Measurements from ENCODE around the gene UTP11.
A peak's percentile ranks its signal among the peaks of the same experiment; 100 is the strongest.

The UTP11 gene

GRCh38 chr1:38006008-38006828 is 6.3 kb upstream of the UTP11 start:
- no peaks in the 10 kb centered on the region for H3K27me3 ChIP-seq
- H3K4me1 ChIP-seq = peaks cover 53 to 68% (median 60%) of the 10 kb centered on the region in 10 experiments
- no peaks in the 10 kb centered on the region for H3K9me3 ChIP-seq (replicated peaks in 1 of 11)
- peak overlapping the region in 4 of 10 experiments; percentile 15 to 50 (median 28); a peak in 3 of 20 replicates for H3K4me3 ChIP-seq
- H3K9ac ChIP-seq = peak overlapping the region in 7 of 11 experiments; percentile 2 to 49 (median 24); a peak in 8 of 22 replicates
- peak overlapping the region in 10 of 11 experiments; percentile 32 to 61 (median 48); a peak in 16 of 22 replicates for H3K4me2 ChIP-seq
- TF ChIP-seq Cebpa-rat (IDR thresholded peaks at IDR 0.05) = no peak
- no peaks in the 10 kb centered on the region for H3K36me3 ChIP-seq
- H4K20me1 ChIP-seq = peaks cover 0 to 26% (median 4%) of the 10 kb centered on the region in 11 experiments; a peak in 6 of 22 replicates
- H3K27ac ChIP-seq = peak overlapping the region in 6 of 11 experiments; percentile 1 to 47 (median 28); a peak in 8 of 22 replicates

DNA sequence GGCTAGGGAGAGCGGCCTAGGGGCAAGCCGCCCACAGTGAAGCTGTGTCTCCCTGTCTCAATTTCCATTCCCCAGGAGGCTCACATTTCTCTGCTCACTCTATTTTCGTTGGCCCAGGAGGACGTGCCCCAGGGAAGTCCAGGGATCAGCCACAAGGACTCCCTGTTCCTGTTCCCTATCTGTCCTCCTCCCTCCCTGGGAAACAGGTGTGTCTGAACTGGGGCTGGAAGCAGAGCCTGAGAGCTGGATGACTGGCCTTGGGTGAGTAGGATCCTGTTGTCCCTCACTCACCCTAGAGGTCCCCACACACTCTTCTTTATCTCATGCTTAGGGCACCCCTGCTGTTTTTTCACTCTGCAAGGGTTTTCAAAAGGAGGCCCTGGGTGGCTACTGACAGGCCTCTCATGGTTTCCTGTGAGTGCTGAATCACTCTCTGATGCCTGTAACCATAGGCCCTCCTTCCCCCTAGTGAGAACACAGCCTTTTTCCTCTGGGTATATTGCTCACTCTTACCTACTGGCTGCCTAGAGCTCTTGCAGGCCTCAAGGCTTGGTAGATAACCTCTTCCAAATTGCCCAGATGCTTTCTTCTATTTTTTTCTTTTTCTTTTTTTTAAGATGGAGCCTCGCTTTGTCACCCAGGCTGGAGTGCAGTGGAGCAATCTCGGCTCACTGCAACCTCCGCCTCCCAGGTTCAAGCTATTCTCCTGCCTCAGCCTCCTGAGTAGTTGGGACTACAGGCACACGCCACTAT is 3.3 kb upstream of the UTP11 start:
- no peak overlapping the region for H3K4me3 ChIP-seq
- TF ChIP-seq Cebpa-rat (IDR thresholded peaks at IDR 0.05) = no peak
- H3K9me3 ChIP-seq (replicated peaks in 1 of 11) = peaks cover 0 to 7% (median 4%) of the 10 kb centered on the region in 11 experiments; a peak in 10 of 22 replicates
- H3K4me1 ChIP-seq = peaks cover 35 to 51% (median 43%) of the 10 kb centered on the region in 10 experiments
- H3K36me3 ChIP-seq = peaks cover 0 to 7% (median under 1%) of the 10 kb centered on the region in 11 experiments; a peak in 7 of 22 replicates
- H3K27me3 ChIP-seq = no peaks in the 10 kb centered on the region
- peak overlapping the region; percentile 43 to 83 (median 71) for H3K4me2 ChIP-seq
- H4K20me1 ChIP-seq = peaks cover 0 to 18% (median 10%) of the 10 kb centered on the region in 11 experiments; a peak in 13 of 22 replicates
- peak overlapping the region; percentile 51 to 72 (median 69); a peak in 20 of 22 replicates for H3K9ac ChIP-seq
- H3K27ac ChIP-seq = peak overlapping the region; percentile 56 to 83 (median 80)

- Histone ChIP-seq H3K27ac (peak overlapping the region in 10 of 11 experiments; percentile 74 to 83 (median 80); a peak in 18 of 22 replicates), H3K4me2 (peak overlapping the region; percentile 43 to 83 (median 71); a peak in 19 of 22 replicates), H3K36me3 (peaks cover 0 to 12% (median 5%) of the 10 kb centered on the region in 11 experiments; a peak in 14 of 22 replicates), H3K27me3 (no peaks in the 10 kb centered on the region), H4K20me1 (peaks cover 0 to 18% (median 15%) of the 10 kb centered on the region in 11 experiments; a peak in 16 of 22 replicates), H3K9me3 (replicated peaks in 1 of 11) (peaks cover 0 to 7% (median 4%) of the 10 kb centered on the region in 11 experiments; a peak in 10 of 22 replicates), H3K4me1 (peaks cover 30 to 54% (median 45%) of the 10 kb centered on the region in 10 experiments), H3K4me3 (no peak overlapping the region), H3K9ac (peak overlapping the region in 5 of 11 experiments; percentile 64 to 72 (median 69); a peak in 6 of 22 replicates)
- no peak for TF ChIP-seq Cebpa-rat (IDR thresholded peaks at IDR 0.05)
These were observed 2.7 kb upstream of the UTP11 start for GRCh38 chr1:38009841-38010180.

DNA sequence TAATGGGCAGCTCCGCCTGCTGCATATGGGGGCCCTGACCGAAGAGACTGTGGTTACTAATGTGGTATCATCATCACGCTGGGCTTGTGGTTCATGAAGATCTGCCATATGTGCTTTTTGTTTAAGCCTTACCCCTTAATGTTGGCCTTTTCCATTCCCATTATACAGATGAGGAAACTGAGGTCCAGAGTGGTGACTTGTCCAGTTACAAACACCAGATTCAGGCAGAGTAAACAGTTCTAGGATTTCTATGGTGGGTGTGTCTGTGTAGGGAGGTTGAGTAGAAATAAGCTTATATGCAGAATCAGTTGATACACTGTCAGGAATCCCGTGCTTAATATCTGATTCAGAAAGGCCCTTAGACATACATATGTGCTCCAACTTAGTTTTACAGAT is 691 bp downstream of the UTP11 start:
- peaks cover 0 to 52% (median 44%) of the 10 kb centered on the region in 11 experiments; a peak in 18 of 22 replicates for H4K20me1 ChIP-seq
- peaks cover 24 to 57% (median 52%) of the 10 kb centered on the region in 10 experiments for H3K4me1 ChIP-seq
- H3K27me3 ChIP-seq = no peaks in the 10 kb centered on the region
- H3K4me3 ChIP-seq = peak overlapping the region; percentile 73 to 91 (median 83)
- H3K9ac ChIP-seq = peak overlapping the region; percentile 87 to 97 (median 95)
- peak overlapping the region; percentile 73 to 96 (median 87) for H3K4me2 ChIP-seq
- H3K9me3 ChIP-seq (replicated peaks in 1 of 11) = peaks cover 0 to 7% (median 4%) of the 10 kb centered on the region in 11 experiments; a peak in 10 of 22 replicates
- H3K27ac ChIP-seq = peak overlapping the region; percentile 82 to 97 (median 93)
- no peak for TF ChIP-seq Cebpa-rat (IDR thresholded peaks at IDR 0.05)
- H3K36me3 ChIP-seq = peaks cover 28 to 46% (median 39%) of the 10 kb centered on the region in 11 experiments

DNA sequence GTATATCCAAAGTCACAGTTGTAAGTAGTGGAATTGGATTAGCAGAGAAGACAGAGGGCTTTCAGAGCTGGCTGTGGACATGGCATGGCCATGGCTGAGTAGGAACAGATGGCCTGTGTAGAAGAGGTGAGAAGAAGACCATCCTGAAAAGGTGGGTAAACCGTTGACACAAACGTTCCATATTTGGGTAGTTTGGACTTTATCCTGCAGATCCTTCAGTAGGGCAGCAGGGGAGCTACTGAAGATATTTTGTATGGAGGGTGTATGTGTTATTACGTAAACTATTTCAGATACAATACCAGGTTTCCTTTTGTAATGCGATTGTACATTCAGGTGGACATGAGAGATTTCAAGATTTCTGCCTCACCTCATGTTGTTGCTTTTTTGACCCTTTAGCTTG is 1.6 kb downstream of the UTP11 start:
- H3K4me1 ChIP-seq = peaks cover 18 to 48% (median 43%) of the 10 kb centered on the region in 10 experiments
- H3K4me2 ChIP-seq = peak overlapping the region; percentile 73 to 96 (median 87)
- no peak for TF ChIP-seq Cebpa-rat (IDR thresholded peaks at IDR 0.05)
- H3K9ac ChIP-seq = peak overlapping the region; percentile 87 to 97 (median 95); a peak in 17 of 22 replicates
- H3K27ac ChIP-seq = peak overlapping the region in 3 of 11 experiments; percentile 9 to 91 (median 36); a peak in 2 of 22 replicates
- peaks cover 37 to 56% (median 48%) of the 10 kb centered on the region in 11 experiments for H3K36me3 ChIP-seq
- H3K9me3 ChIP-seq (replicated peaks in 1 of 11) = peaks cover 0 to 7% (median 4%) of the 10 kb centered on the region in 11 experiments; a peak in 10 of 22 replicates
- no peaks in the 10 kb centered on the region for H3K27me3 ChIP-seq
- peak overlapping the region; percentile 73 to 91 (median 83); a peak in 13 of 20 replicates for H3K4me3 ChIP-seq
- H4K20me1 ChIP-seq = peaks cover 2 to 62% (median 51%) of the 10 kb centered on the region in 11 experiments; a peak in 18 of 22 replicates

- H3K4me2 ChIP-seq = peak overlapping the region; percentile 73 to 96 (median 87)
- peaks cover 4 to 69% (median 57%) of the 10 kb centered on the region in 11 experiments; a peak in 18 of 22 replicates for H4K20me1 ChIP-seq
- TF ChIP-seq Cebpa-rat (IDR thresholded peaks at IDR 0.05) = 0 out of 22 replicates have a peak, but pooled peaks of 1 of the 11 experiments have one; percentile 19
- peak overlapping the region in 8 of 11 experiments; percentile 18 to 97 (median 94); a peak in 10 of 22 replicates for H3K9ac ChIP-seq
- peaks cover 44 to 63% (median 55%) of the 10 kb centered on the region in 11 experiments for H3K36me3 ChIP-seq
- H3K27ac ChIP-seq = peak overlapping the region in 4 of 11 experiments; percentile 9 to 67 (median 58); a peak in 3 of 22 replicates
- H3K27me3 ChIP-seq = no peaks in the 10 kb centered on the region
- peaks cover 12 to 41% (median 36%) of the 10 kb centered on the region in 10 experiments for H3K4me1 ChIP-seq
- peaks cover 0 to 7% (median 4%) of the 10 kb centered on the region in 11 experiments; a peak in 10 of 22 replicates for H3K9me3 ChIP-seq (replicated peaks in 1 of 11)
- H3K4me3 ChIP-seq = no peak overlapping the region; a peak in 1 of 20 replicates
These were observed 2.3 kb downstream of the UTP11 start for GRCh38 chr1:38014724-38015424.

- Histone ChIP-seq H3K4me1 (peaks cover 12 to 35% (median 30%) of the 10 kb centered on the region in 10 experiments), H3K4me3 (no peak overlapping the region), H4K20me1 (peaks cover 4 to 80% (median 65%) of the 10 kb centered on the region in 11 experiments; a peak in 19 of 22 replicates), H3K36me3 (peaks cover 57 to 76% (median 67%) of the 10 kb centered on the region in 11 experiments), H3K4me2 (peak overlapping the region in 5 of 11 experiments; percentile 73 to 95 (median 87); a peak in 6 of 22 replicates), H3K9ac (peak overlapping the region in 10 of 11 experiments; percentile 14 to 96 (median 46); a peak in 18 of 22 replicates), H3K9me3 (replicated peaks in 1 of 11) (peaks cover 0 to 7% (median 4%) of the 10 kb centered on the region in 11 experiments; a peak in 10 of 22 replicates), H3K27ac (peak overlapping the region in 8 of 11 experiments; percentile 34 to 67 (median 55); a peak in 17 of 22 replicates), H3K27me3 (no peaks in the 10 kb centered on the region)
- no peak for TF ChIP-seq Cebpa-rat (IDR thresholded peaks at IDR 0.05)
These were observed 3.6 kb downstream of the UTP11 start for GRCh38 chr1:38015978-38016725.
